AG04450 (cell line): ENCODE data around the gene MAP2. TPM values are rescaled to one million over a fixed set of nuclear protein-coding genes. Genes with fewer than 3 reads are reported as not detected.

Experiments used
- CTCF ChIA-PET: fragments of 300-600, 350-600 bp; formaldehyde crosslinking; extraction: SDS; loops from one replicate; lab custom pipeline; 2022; ENCODE audit warnings: antibody characterized with exemption, inconsistent platforms; lab: Charles Lee
- POLR2A ChIA-PET: fragments of 350-600 bp; formaldehyde crosslinking; extraction: SDS; loops from one replicate; lab custom pipeline; 2021; ENCODE audit warnings: antibody characterized with exemption, inconsistent platforms; lab: Yijun Ruan, JAX
- DNase-seq: peaks from one replicate; pipeline ENCODE4 v3.0.0-alpha.2; 2011; ENCODE audit warnings: low read depth, low spot score
- H3K27ac ChIP-seq: one replicate; pipeline ENCODE4 v1.5.1; 2012; ENCODE audit warnings: low read depth, low read length, control low read depth
- H3K27me3 ChIP-seq: one replicate; pipeline ENCODE4 v1.6.0; 2012; ENCODE audit warnings: low read length; ENCODE audit not compliant: control insufficient read depth, insufficient read depth
- H3K4me3 ChIP-seq: 2 replicates; pipeline ENCODE4 v1.5.1; 2011; ENCODE audit warnings: mild to moderate bottlenecking, low read depth, low read length, control low read depth
- H3K9me3 ChIP-seq: 2 replicates; pipeline ENCODE4 v1.5.1; 2012; ENCODE audit warnings: low read length; ENCODE audit not compliant: control insufficient read depth, insufficient read depth
- CTCF ChIP-seq: IDR thresholded peaks from 2 replicates; pipeline ENCODE4 v1.5.1; 2011; ENCODE audit warnings: low read depth, low read length, control low read depth, inconsistent platforms
- polyA plus RNA-seq: library from polyadenylated mRNA; depleted of rRNA; stranded (reverse); fragments of >200 nt; gene quantifications from 2 replicates; pipeline ENCODE4 v1.2.3, GENCODE V29; 2011

The MAP2 gene
- polyA plus RNA-seq, 1 experiment: 0.69 TPM

- DNase-seq: no peak
- Histone ChIP-seq H3K27me3 (no peaks in the 10 kb centered on the region), H3K9me3 (no peaks in the 10 kb centered on the region), H3K27ac (no peak overlapping the region), H3K4me3 (no peak overlapping the region)
- ChIA-PET POLR2A (no interaction called here), CTCF (no interaction called here)
- TF ChIP-seq CTCF: no peak
Measured at GRCh38 chr2:209762563-209762962, 338.7 kb downstream of the MAP2 start.

- no peaks in the 10 kb centered on the region for H3K9me3 ChIP-seq
- H3K27ac ChIP-seq: no peak overlapping the region
- ChIA-PET POLR2A (no interaction called here), CTCF (no interaction called here)
- no peak overlapping the region for H3K4me3 ChIP-seq
- H3K27me3 ChIP-seq: no peaks in the 10 kb centered on the region
- TF ChIP-seq CTCF: no peak
- no peak for DNase-seq
Measured at GRCh38 chr2:209763106-209763505, 339.3 kb downstream of the MAP2 start.

GRCh38 chr2:209766613-209767012 is 342.8 kb downstream of the MAP2 start:
- Histone ChIP-seq H3K4me3 (no peak overlapping the region), H3K27ac (no peak overlapping the region), H3K27me3 (no peaks in the 10 kb centered on the region), H3K9me3 (no peaks in the 10 kb centered on the region; the same call in 1 of the 2 replicates)
- TF ChIP-seq CTCF: no peak
- ChIA-PET POLR2A (no interaction called here), CTCF (interaction anchor here (0.7 kb wide), 1 partner anchor 429 kb away, joined by 3 read pairs; no protein-coding TSS in a partner anchor)
- DNase-seq: no peak

- TF ChIP-seq CTCF: no peak
- no peak overlapping the region for H3K4me3 ChIP-seq
Measured at GRCh38 chr2:209767316-209767715, 343.5 kb downstream of the MAP2 start.

GRCh38 chr2:209768557-209768956 is 344.7 kb downstream of the MAP2 start:
- CTCF ChIA-PET: no interaction called here
- no peak for DNase-seq
- POLR2A ChIA-PET: no interaction called here

More at GRCh38 chr2:209767316-209767715, 343.5 kb downstream of the MAP2 start:
- DNase-seq: no peak
- Histone ChIP-seq H3K27ac (no peak overlapping the region), H3K9me3 (no peaks in the 10 kb centered on the region; the same call in 1 of the 2 replicates), H3K27me3 (no peaks in the 10 kb centered on the region)
- POLR2A ChIA-PET: no interaction called here
- CTCF ChIA-PET: interaction anchor here (0.7 kb wide), 1 partner anchor 428 kb away, joined by 3 read pairs; no protein-coding TSS in a partner anchor

More at GRCh38 chr2:209768557-209768956, 344.7 kb downstream of the MAP2 start:
- Histone ChIP-seq H3K27me3 (no peaks in the 10 kb centered on the region), H3K9me3 (no peaks in the 10 kb centered on the region; the same call in 1 of the 2 replicates), H3K4me3 (no peak overlapping the region), H3K27ac (no peak overlapping the region)
- no peak for TF ChIP-seq CTCF
